OCI-LY3 (cell line): ENCODE measurements around the gene CHRM2.

Source experiments
- H2AFZ ChIP-seq: fragments of 200-600, 300-600 bp; shearing (Covaris generic); 2 replicates; pipeline ENCODE4 v1.6.0; 2014; ENCODE audit warnings: antibody characterized with exemption, low read depth, low read length
- H3K27ac ChIP-seq: fragments of 200-600, 300-600 bp; sonication (generic); 2 replicates; pipeline ENCODE4 v1.5.1; 2014; ENCODE audit warnings: mild to moderate bottlenecking, low read length, moderate library complexity, mixed read lengths
- H3K27me3 ChIP-seq: fragments of 200-600, 300-600 bp; sonication (generic); 2 replicates; pipeline ENCODE4 v1.6.1; 2014; ENCODE audit warnings: low read depth, low read length, mixed read lengths
- H3K36me3 ChIP-seq: fragments of 200-600, 300-600 bp; sonication (generic); replicated peaks from 2 replicates; pipeline ENCODE3; 2014; ENCODE audit warnings: low read depth, low read length, mixed read lengths
- H3K4me1 ChIP-seq: fragments of 300-600, 200-600 bp; sonication (generic); 2 replicates; pipeline ENCODE4 v1.6.1; 2014; ENCODE audit warnings: low read length, mixed read lengths
- H3K4me2 ChIP-seq: fragments of 200-600, 300-600 bp; sonication (generic); 2 replicates; pipeline ENCODE4 v1.6.1; 2014; ENCODE audit warnings: low read length, mixed read lengths
- H3K4me3 ChIP-seq: fragments of 300-600, 200-600 bp; sonication (generic); 2 replicates; pipeline ENCODE4 v1.5.1; 2014; ENCODE audit warnings: antibody characterized with exemption, mild to moderate bottlenecking, low read length, moderate library complexity
- H3K79me2 ChIP-seq: fragments of 300-600, 200-600 bp; shearing (Covaris generic); 2 replicates; pipeline ENCODE4 v1.6.1; 2014; ENCODE audit warnings: mild to moderate bottlenecking, low read length, mixed read lengths
- H3K9ac ChIP-seq: fragments of 300-600, 200-600 bp; shearing (Covaris generic); 2 replicates; pipeline ENCODE4 v1.6.0; 2014; ENCODE audit warnings: mild to moderate bottlenecking, low read length, moderate library complexity
- H3K9me3 ChIP-seq: fragments of 200-600, 300-600 bp; shearing (Covaris generic); 2 replicates; pipeline ENCODE4 v1.6.1; 2014; ENCODE audit warnings: low read length, mixed read lengths; ENCODE audit not compliant: insufficient read depth
- H4K20me1 ChIP-seq: fragments of 200-600, 300-600 bp; sonication (generic); 2 replicates; pipeline ENCODE4 v1.6.1; 2016; ENCODE audit warnings: low read length, mixed read lengths; ENCODE audit not compliant: insufficient read depth
- CTCF ChIP-seq: fragments of 200-600, 300-600 bp; sonication (generic); IDR thresholded peaks from 2 replicates; pipeline ENCODE4 v1.5.1; 2014; ENCODE audit warnings: antibody characterized with exemption, low read length, low read depth
- EZH2phosphoT487 ChIP-seq: fragments of 200-600 bp; shearing (Covaris generic); IDR thresholded peaks from 2 replicates; pipeline ENCODE4 v1.6.1; 2018; ENCODE audit warnings: antibody characterized with exemption, mixed run types, low read depth

Gene CHRM2

DNA sequence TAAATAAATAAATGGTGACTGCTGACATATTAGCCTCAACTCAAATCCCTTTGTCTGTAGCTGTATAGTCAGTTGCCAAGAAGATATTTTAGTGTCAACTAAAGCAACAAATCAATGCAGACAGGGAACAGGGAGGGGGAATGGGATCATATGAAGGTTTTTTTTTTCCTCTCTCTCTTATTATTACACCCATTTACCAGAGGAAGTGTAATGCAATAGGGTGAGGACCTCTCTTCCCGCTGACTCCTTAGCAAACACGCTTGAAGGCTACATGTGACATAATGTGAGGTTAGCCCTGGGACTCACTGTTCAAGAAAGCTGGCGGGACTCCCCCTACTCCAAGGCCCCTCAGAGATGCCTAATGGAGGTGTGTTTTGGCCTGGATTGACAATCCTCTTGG lies 88.2 kb downstream of the CHRM2 start:
- H3K36me3 ChIP-seq, result no peaks in the 10 kb centered on the region
- no peaks in the 10 kb centered on the region for H3K9me3 ChIP-seq
- H3K27me3 ChIP-seq, result no peaks in the 10 kb centered on the region
- TF ChIP-seq CTCF (no peak), EZH2phosphoT487 (no peak)
- H3K27ac ChIP-seq, result no peak overlapping the region
- H3K79me2 ChIP-seq, result no peaks in the 10 kb centered on the region
- H3K4me2 ChIP-seq, result no peak overlapping the region
- no peaks in the 10 kb centered on the region for H3K4me1 ChIP-seq
- H3K4me3 ChIP-seq, result no peak overlapping the region
- no peak overlapping the region for H2AFZ ChIP-seq
- H4K20me1 ChIP-seq, result no peaks in the 10 kb centered on the region
- H3K9ac ChIP-seq, result no peak overlapping the region

- Histone ChIP-seq H3K27ac (no peak overlapping the region), H2AFZ (no peak overlapping the region), H3K4me2 (no peak overlapping the region), H3K36me3 (no peaks in the 10 kb centered on the region), H3K9ac (no peak overlapping the region), H3K79me2 (no peaks in the 10 kb centered on the region), H3K27me3 (no peaks in the 10 kb centered on the region), H4K20me1 (no peaks in the 10 kb centered on the region), H3K4me1 (no peaks in the 10 kb centered on the region), H3K9me3 (no peaks in the 10 kb centered on the region), H3K4me3 (no peak overlapping the region)
- TF ChIP-seq EZH2phosphoT487, result no peak
- TF ChIP-seq CTCF, result no peak
These were observed 88.9 kb downstream of the CHRM2 start for GRCh38 chr7:136957391-136957790.

DNA sequence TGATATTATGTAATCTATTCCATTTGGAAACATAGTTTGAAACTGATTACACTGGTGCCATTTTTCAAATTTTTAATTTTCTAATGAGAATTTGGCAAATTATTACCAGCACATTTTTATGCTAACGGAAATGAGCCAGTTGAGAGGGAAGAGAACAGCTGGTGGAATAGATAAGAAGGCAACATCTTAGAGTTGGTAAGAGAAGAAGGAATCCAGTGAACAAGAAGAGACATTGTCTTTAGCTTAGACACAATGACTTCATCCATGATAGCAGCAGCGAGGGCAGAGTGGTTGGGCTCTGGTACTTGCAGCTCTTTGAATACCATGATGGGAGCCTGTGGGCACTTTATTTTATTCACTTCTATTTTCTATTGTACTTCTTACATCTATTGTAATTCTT lies 89.6 kb downstream of the CHRM2 start:
- no peak overlapping the region for H3K9ac ChIP-seq
- TF ChIP-seq CTCF (no peak), EZH2phosphoT487 (no peak)
- H3K9me3 ChIP-seq, result no peaks in the 10 kb centered on the region
- H3K36me3 ChIP-seq, result no peaks in the 10 kb centered on the region
- H4K20me1 ChIP-seq, result no peaks in the 10 kb centered on the region
- H3K4me3 ChIP-seq, result no peak overlapping the region
- H3K79me2 ChIP-seq, result no peaks in the 10 kb centered on the region
- H2AFZ ChIP-seq, result no peak overlapping the region
- H3K27me3 ChIP-seq, result no peaks in the 10 kb centered on the region
- no peak overlapping the region for H3K4me2 ChIP-seq
- no peak overlapping the region for H3K27ac ChIP-seq
- no peaks in the 10 kb centered on the region for H3K4me1 ChIP-seq

DNA sequence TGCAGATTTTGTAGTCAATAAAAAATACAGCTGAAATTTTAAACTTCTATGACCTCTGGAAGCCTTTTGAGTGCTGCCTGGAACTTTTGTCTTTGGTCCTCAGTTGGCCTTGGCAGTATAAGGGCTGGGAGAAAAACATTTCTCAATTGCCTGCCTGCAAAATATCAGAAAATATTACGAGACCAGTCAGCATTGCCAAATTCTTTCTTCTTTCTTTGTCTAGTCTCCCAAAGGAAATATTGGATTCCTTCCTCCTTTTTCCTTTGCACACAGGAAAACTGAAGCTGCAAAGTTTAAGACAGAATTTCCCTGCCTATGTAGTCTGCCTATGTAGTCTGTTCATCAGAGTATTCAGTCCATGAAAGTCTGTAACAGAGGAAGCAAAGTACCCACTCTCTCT lies 95.9 kb downstream of the CHRM2 start:
- no peaks in the 10 kb centered on the region for H3K4me1 ChIP-seq
- no peak overlapping the region for H3K27ac ChIP-seq
- no peaks in the 10 kb centered on the region for H3K27me3 ChIP-seq
- H3K4me3 ChIP-seq, result no peak overlapping the region
- H3K4me2 ChIP-seq, result no peak overlapping the region
- no peak for TF ChIP-seq EZH2phosphoT487
- no peak for TF ChIP-seq CTCF
- H3K36me3 ChIP-seq, result no peaks in the 10 kb centered on the region
- no peaks in the 10 kb centered on the region for H3K9me3 ChIP-seq
- H3K79me2 ChIP-seq, result no peaks in the 10 kb centered on the region
- no peaks in the 10 kb centered on the region for H4K20me1 ChIP-seq
- H3K9ac ChIP-seq, result no peak overlapping the region
- H2AFZ ChIP-seq, result no peak overlapping the region
